Activated B cell treated with CpG ODN at 0.5 μM for 24 hours (primary cell): ENCODE measurements around the gene PNMT. TPM values are rescaled to one million over a fixed set of nuclear protein-coding genes. Genes with fewer than 3 reads are reported as not detected.

Experiments used
- ATAC-seq: fragments of 200-7000 bp; cut with Tn5 transposase; one replicate; pipeline ENCODE4 v1.10.0; 2021; ENCODE audit warnings: low read depth, mild to moderate bottlenecking, moderate library complexity
- CTCF ChIA-PET: fragments of 350-600 bp; sonication (Branson Sonifier 250); formaldehyde crosslinking; loops from one replicate; lab custom pipeline; 2021; ENCODE audit warnings: antibody characterized with exemption; lab: Charles Lee
- POLR2A ChIA-PET: fragments of 350-600 bp; sonication (Branson Sonifier 250); formaldehyde crosslinking; loops from one replicate; lab custom pipeline; 2021; ENCODE audit warnings: antibody characterized with exemption; lab: Charles Lee
- DNase-seq: peaks from one replicate; pipeline ENCODE4 v3.0.0; 2022
- H3K27ac Mint-ChIP-seq: one replicate; pipeline ENCODE4 v1.8.0; 2020; ENCODE audit warnings: mixed read lengths
- H3K27me3 Mint-ChIP-seq: one replicate; pipeline ENCODE4 v1.8.0; 2021; ENCODE audit warnings: mixed read lengths
- H3K36me3 Mint-ChIP-seq: one replicate; pipeline ENCODE4 v1.8.0; 2021; ENCODE audit warnings: low read depth, mixed read lengths
- H3K4me1 Mint-ChIP-seq: one replicate; pipeline ENCODE4 v1.8.0; 2021; ENCODE audit warnings: mixed read lengths
- H3K4me3 Mint-ChIP-seq: one replicate; pipeline ENCODE4 v1.8.0; 2020; ENCODE audit warnings: mild to moderate bottlenecking, mixed read lengths
- H3K9me3 Mint-ChIP-seq: one replicate; pipeline ENCODE4 v1.8.0; 2020; ENCODE audit warnings: mixed read lengths
- CTCF ChIP-seq: fragments of 200-600 bp; IDR thresholded peaks from one replicate; pipeline ENCODE4 v1.8.0; 2022; ENCODE audit warnings: antibody characterized with exemption, mild to moderate bottlenecking
- intact Hi-C: fragments of 100-400 bp; cut with micrococcal nuclease; formaldehyde crosslinking; loops from one replicate; pipeline ENCODE4 v1.15.1; 2024
- total RNA-seq: library from RNA; stranded (reverse); gene quantifications from 2 replicates; pipeline ENCODE4 v1.2.3, GENCODE V29; 2022

Gene PNMT
- total RNA-seq, 1 donor from 2014 or later, result not detected

- ChIA-PET CTCF (interaction anchor here (0.9 to 1.2 kb wide), 2 partner anchors 25 kb away, joined by 3 to 4 read pairs; no protein-coding TSS in a partner anchor), POLR2A (interaction anchor here (0.7 kb wide), 3 partner anchors 10 to 101 kb away, joined by 3 to 6 read pairs (median 4); no protein-coding TSS in a partner anchor)
- Mint-ChIP-seq H3K27ac (no peak overlapping the region), H3K27me3 (peaks cover 33% of the 10 kb centered on the region), H3K4me3 (no peak overlapping the region), H3K36me3 (no peaks in the 10 kb centered on the region), H3K4me1 (peaks cover 9% of the 10 kb centered on the region), H3K9me3 (no peaks in the 10 kb centered on the region)
- ATAC-seq (no peak), DNase-seq (no peak)
- no peak for TF ChIP-seq CTCF
- intact Hi-C loops, result loop anchor here (10.0 kb wide), 1 partner anchor 424 kb away; the partner anchor contains the start of gene RPL19
These were observed 39.4 kb upstream of the PNMT start for GRCh38 chr17:39628655-39629493.

GRCh38 chr17:39629494-39629880, 38.8 kb upstream of the PNMT start:
- DNase-seq (no peak), ATAC-seq (no peak)
- intact Hi-C loops, result loop anchor here (10.0 kb wide), 1 partner anchor 425 kb away; the partner anchor contains the start of gene RPL19
- Mint-ChIP-seq H3K27ac (no peak overlapping the region), H3K4me3 (no peak overlapping the region), H3K36me3 (no peaks in the 10 kb centered on the region), H3K27me3 (peaks cover 33% of the 10 kb centered on the region), H3K4me1 (peaks cover 13% of the 10 kb centered on the region), H3K9me3 (no peaks in the 10 kb centered on the region)
- no peak for TF ChIP-seq CTCF
- CTCF ChIA-PET, result interaction anchor here (1.2 kb wide), 1 partner anchor 24 kb away, joined by 3 read pairs; no protein-coding TSS in a partner anchor
- POLR2A ChIA-PET, result interaction anchor here (0.6 kb wide), 1 partner anchor 160 kb away, joined by 5 read pairs; no protein-coding TSS in a partner anchor

GRCh38 chr17:39629898-39630297, 38.4 kb upstream of the PNMT start:
- ATAC-seq, result no peak
- DNase-seq, result no peak
- peaks cover 33% of the 10 kb centered on the region for H3K27me3 Mint-ChIP-seq
- peaks cover 16% of the 10 kb centered on the region for H3K4me1 Mint-ChIP-seq
- no peak overlapping the region for H3K4me3 Mint-ChIP-seq
- POLR2A ChIA-PET, result interaction anchor here (0.6 kb wide), 1 partner anchor 161 kb away, joined by 5 read pairs; no protein-coding TSS in a partner anchor
- no peak overlapping the region for H3K27ac Mint-ChIP-seq
- intact Hi-C loops, result loop anchor here (10.0 kb wide), 1 partner anchor 425 kb away; the partner anchor contains the start of gene RPL19
- CTCF ChIA-PET, result interaction anchor here (1.2 to 1.3 kb wide), 2 partner anchors 9 to 24 kb away, joined by 3 read pairs; no protein-coding TSS in a partner anchor
- no peaks in the 10 kb centered on the region for H3K36me3 Mint-ChIP-seq
- TF ChIP-seq CTCF, result no peak
- H3K9me3 Mint-ChIP-seq, result no peaks in the 10 kb centered on the region

- no peak overlapping the region for H3K27ac Mint-ChIP-seq
- CTCF ChIA-PET, result interaction anchor here (1.3 to 1.6 kb wide), 2 partner anchors 10 to 22 kb away, joined by 4 to 6 read pairs; no protein-coding TSS in a partner anchor
These were observed 36.9 kb upstream of the PNMT start for GRCh38 chr17:39631403-39631802.

More at GRCh38 chr17:39631403-39631802, 36.9 kb upstream of the PNMT start:
- no peak for TF ChIP-seq CTCF
- Mint-ChIP-seq H3K36me3 (no peaks in the 10 kb centered on the region), H3K27me3 (peaks cover 18% of the 10 kb centered on the region), H3K9me3 (no peaks in the 10 kb centered on the region), H3K4me3 (no peak overlapping the region), H3K4me1 (peaks cover 18% of the 10 kb centered on the region)
- intact Hi-C loops, result no loop called here
- DNase-seq, result no peak
- ATAC-seq, result no peak
- POLR2A ChIA-PET, result no interaction called here
